ENCODE results near the gene CDH23.

CDH23 gene

GRCh38 chr10:71762324-71762723 is 365.6 kb downstream of the CDH23 start:
- no peak for TF ChIP-seq CTCF (conservative IDR thresholded peaks at IDR 0.05)

GRCh38 chr10:71763352-71764127 is 366.8 kb downstream of the CDH23 start:
- no peak for TF ChIP-seq CTCF (conservative IDR thresholded peaks at IDR 0.05)
- no peak overlapping the region for H3K27ac ChIP-seq

More at GRCh38 chr10:71762324-71762723, 365.6 kb downstream of the CDH23 start:
- no peak overlapping the region for H3K27ac ChIP-seq

GRCh38 chr10:71765176-71765904 is 368.6 kb downstream of the CDH23 start:
- no peak for TF ChIP-seq CTCF (conservative IDR thresholded peaks at IDR 0.05)
- H3K27ac ChIP-seq, result no peak overlapping the region

GRCh38 chr10:71765906-71766716 is 369.4 kb downstream of the CDH23 start:
- H3K27ac ChIP-seq, result no peak overlapping the region
- no peak for TF ChIP-seq CTCF (conservative IDR thresholded peaks at IDR 0.05)

GRCh38 chr10:71766717-71767419 is 370.1 kb downstream of the CDH23 start:
- no peak for TF ChIP-seq CTCF (conservative IDR thresholded peaks at IDR 0.05)
- no peak overlapping the region for H3K27ac ChIP-seq

GRCh38 chr10:71767420-71768035 is 370.8 kb downstream of the CDH23 start:
- no peak overlapping the region for H3K27ac ChIP-seq
- TF ChIP-seq CTCF (conservative IDR thresholded peaks at IDR 0.05), result no peak

Data from VCaP (cell line).